ENCODE data around the gene MRAS.
"Not testable (repeated sequence)": the region's sequence is repeated elsewhere in the genome, so short reads cannot be mapped to it uniquely, and the experiment has no call there.

The MRAS gene

GRCh38 chr3:138394156-138394555 lies 45.8 kb downstream of the MRAS start:
- DNase-seq: no peak

- DNase-seq: no peak
Observed at GRCh38 chr3:138394686-138395085, 46.3 kb downstream of the MRAS start.

- no peak for DNase-seq
Observed at GRCh38 chr3:138395865-138396751, 47.7 kb downstream of the MRAS start.

- DNase-seq: no peak
Observed at GRCh38 chr3:138396752-138397410, 48.5 kb downstream of the MRAS start.

GRCh38 chr3:138397983-138398382 lies 49.6 kb downstream of the MRAS start:
- DNase-seq: no peak

GRCh38 chr3:138398791-138399575 lies 50.6 kb downstream of the MRAS start:
- no peak for DNase-seq

GRCh38 chr3:138399766-138400165 lies 51.4 kb downstream of the MRAS start:
- no peak for DNase-seq

- DNase-seq: no peak
Observed at GRCh38 chr3:138400651-138401070, 52.3 kb downstream of the MRAS start.

GRCh38 chr3:138401834-138402233 lies 53.5 kb downstream of the MRAS start:
- DNase-seq: no peak

- DNase-seq: no peak
Observed at GRCh38 chr3:138404121-138404520, 55.7 kb downstream of the MRAS start.

- DNase-seq: no peak
Observed at GRCh38 chr3:138405001-138405400, 56.6 kb downstream of the MRAS start.

GRCh38 chr3:138405486-138405885 lies 57.1 kb downstream of the MRAS start:
- DNase-seq: no peak

- no peak for DNase-seq
Observed at GRCh38 chr3:138406606-138407005, 58.2 kb downstream of the MRAS start.

GRCh38 chr3:138407236-138407907 lies 59.0 kb downstream of the MRAS start:
- no peak for DNase-seq

- DNase-seq: no peak
Observed at GRCh38 chr3:138408751-138409570, 60.6 kb downstream of the MRAS start.

- peak in 1 of 2 donors; percentile 37 for DNase-seq
Observed at GRCh38 chr3:138412821-138413551, 64.6 kb downstream of the MRAS start.

GRCh38 chr3:138416236-138416635 lies 67.9 kb downstream of the MRAS start:
- DNase-seq: not testable (repeated sequence)

- peak; percentile 12 to 36 for DNase-seq
Observed at GRCh38 chr3:138417559-138417982, 69.2 kb downstream of the MRAS start.

- DNase-seq: no peak
Observed at GRCh38 chr3:138418601-138419206, 70.3 kb downstream of the MRAS start.

GRCh38 chr3:138423316-138423715 lies 74.9 kb downstream of the MRAS start:
- DNase-seq: no peak

- no peak for DNase-seq
Observed at GRCh38 chr3:138424323-138424722, 75.9 kb downstream of the MRAS start.
